GM21360 (cell line): ENCODE measurements around the gene MAML1.
A peak's percentile ranks its signal among the peaks of the same experiment; 100 is the strongest.

Experiments
- ATAC-seq: cut with Tn5 transposase; IDR thresholded peaks from one replicate; pipeline ENCODE4 v1.9.1; 2021; ENCODE audit warnings: mild to moderate bottlenecking, moderate library complexity; ENCODE audit not compliant: unreplicated experiment

MAML1 gene

GRCh38 chr5:179791881-179792611 is 59.4 kb downstream of the MAML1 start:
- no peak for ATAC-seq

GRCh38 chr5:179792612-179793467 is 60.2 kb downstream of the MAML1 start:
- no peak for ATAC-seq

- ATAC-seq: no peak
Observed at GRCh38 chr5:179793468-179794139, 61.0 kb downstream of the MAML1 start, which contains the start of gene LTC4S. TSS of gene LTC4S (plus strand) at chr5:179793986. CDS start at chr5:179794081, 95 bp downstream.

GRCh38 chr5:179794171-179794570 is 61.5 kb downstream of the MAML1 start:
- no peak for ATAC-seq

- no peak for ATAC-seq
Observed at GRCh38 chr5:179794575-179794974, 62.0 kb downstream of the MAML1 start.

- peak; percentile 1 for ATAC-seq
Observed at GRCh38 chr5:179795049-179795862, 62.6 kb downstream of the MAML1 start.

- peak; percentile 67 for ATAC-seq
Observed at GRCh38 chr5:179795863-179796833, 63.5 kb downstream of the MAML1 start.

- ATAC-seq: no peak
Observed at GRCh38 chr5:179796877-179797608, 64.4 kb downstream of the MAML1 start.

GRCh38 chr5:179797741-179798140 is 65.1 kb downstream of the MAML1 start:
- ATAC-seq: no peak

GRCh38 chr5:179798144-179798770 is 65.6 kb downstream of the MAML1 start:
- ATAC-seq: no peak

- ATAC-seq: no peak
Observed at GRCh38 chr5:179798771-179799643, 66.4 kb downstream of the MAML1 start.

GRCh38 chr5:179799644-179799973 is 67.0 kb downstream of the MAML1 start:
- no peak for ATAC-seq

- no peak for ATAC-seq
Observed at GRCh38 chr5:179800071-179800695, 67.6 kb downstream of the MAML1 start.

- no peak for ATAC-seq
Observed at GRCh38 chr5:179800696-179801201, 68.1 kb downstream of the MAML1 start.

- ATAC-seq: no peak
Observed at GRCh38 chr5:179801304-179802206, 68.9 kb downstream of the MAML1 start.
